HS-5 (cell line): ENCODE results near the gene NPTXR.

Experiments used
- DNase-seq: peaks from one replicate; pipeline ENCODE4 v3.0.0-alpha.2; 2012; ENCODE audit warnings: low read depth

NPTXR gene

DNA sequence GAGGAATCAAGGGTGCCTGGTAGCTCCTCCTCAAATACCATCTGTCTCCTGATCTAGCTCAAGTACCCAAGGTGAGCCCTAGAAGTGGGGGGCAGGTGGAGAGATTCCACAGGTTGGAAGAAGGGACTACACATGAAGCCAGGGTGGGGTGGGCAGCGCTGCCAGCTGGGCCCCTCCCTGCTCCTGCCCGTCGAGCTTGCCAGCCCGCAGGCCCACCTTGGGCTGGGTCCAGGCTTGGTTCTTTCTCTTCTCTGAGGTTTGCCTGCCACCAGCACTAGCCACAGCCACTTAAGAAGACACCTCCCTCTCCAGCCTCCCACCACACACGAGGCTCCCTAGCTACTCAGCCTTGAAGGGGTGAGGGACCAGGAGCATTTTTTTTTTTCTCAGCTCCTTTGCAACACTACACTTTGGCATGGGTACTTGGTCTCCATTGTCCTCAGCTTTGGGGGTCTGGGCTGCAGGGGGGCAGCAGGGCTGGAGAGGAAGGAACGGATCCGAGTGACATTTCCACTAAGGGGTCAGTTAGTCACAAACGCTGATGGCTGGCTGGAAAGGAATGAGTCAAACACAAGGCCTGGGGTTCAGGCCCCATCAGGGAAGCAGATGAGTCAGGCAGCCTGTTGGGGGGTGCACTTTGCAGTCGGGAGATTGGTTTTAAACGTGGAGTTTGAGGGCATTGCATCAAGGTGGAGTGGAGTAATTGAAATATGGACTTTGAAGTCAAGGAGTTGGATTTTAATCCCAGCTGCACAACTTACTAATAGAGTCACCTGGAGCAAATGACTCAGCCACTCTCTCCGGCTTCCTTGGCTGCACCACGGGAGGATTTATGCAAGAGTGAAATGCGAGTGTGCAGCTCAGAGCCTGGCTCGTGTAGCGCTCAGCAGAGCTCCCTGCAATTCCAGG, 7.4 kb upstream of the NPTXR start:
- DNase-seq, result peak; percentile 71

DNA sequence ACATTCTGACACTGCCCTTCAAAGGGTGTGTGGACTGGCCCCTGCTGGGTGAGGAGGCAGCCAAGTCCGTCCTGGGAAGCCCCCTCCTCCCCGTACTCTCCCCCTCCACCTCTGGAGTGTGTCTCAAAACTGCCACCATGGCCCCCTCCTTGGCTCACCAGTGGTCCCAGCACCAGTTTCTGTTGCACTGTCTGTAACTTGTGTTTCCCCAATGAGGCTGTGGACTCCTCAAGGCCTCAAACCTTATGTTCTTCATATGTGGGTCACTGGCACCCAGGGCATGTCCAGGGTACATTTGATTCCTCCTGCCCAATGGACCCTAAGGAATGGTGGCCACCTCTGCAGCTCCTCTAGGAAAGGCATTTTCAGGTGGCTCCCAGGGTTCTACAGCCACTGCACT, 6.6 kb upstream of the NPTXR start:
- DNase-seq, result no peak

DNA sequence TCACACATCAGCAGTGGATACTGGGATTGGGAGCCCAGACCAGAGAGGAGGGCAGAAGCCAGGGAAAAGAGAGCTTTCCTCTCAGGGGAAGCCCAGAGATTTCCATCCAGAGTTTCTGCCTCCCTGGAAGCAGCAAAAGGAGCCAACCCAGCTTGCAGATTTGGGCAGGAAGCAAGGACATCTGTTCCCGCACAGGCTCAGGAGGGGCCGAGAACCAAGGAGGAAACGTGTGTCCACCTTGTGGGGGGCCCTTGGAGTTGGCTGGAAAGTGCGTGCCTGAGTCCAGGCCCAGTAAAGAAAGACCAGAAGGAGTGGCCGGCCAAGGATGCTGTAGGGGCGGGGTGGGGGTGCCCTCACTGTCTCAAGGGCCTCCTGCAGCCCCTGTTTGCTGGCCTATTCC, 6.0 kb upstream of the NPTXR start:
- no peak for DNase-seq

DNA sequence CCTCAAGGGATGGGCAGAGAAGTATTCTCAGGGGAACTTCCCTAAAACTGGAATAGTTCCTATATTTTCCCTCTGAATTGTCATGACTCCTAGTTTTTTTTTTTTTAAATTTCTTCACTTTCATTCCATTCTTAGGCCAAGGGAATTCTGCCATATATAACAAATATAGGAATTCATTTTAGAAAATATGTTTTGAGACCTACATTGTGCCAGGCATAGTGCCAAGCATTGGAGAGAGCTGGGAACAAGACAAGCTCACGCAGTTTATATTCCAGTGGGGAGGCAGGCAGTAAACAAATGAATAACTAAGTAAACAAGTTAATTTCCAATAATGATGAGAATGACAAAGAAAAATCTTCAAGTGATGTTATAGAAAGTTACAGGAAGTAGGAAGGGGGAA, 2.6 kb upstream of the NPTXR start:
- no peak for DNase-seq

DNA sequence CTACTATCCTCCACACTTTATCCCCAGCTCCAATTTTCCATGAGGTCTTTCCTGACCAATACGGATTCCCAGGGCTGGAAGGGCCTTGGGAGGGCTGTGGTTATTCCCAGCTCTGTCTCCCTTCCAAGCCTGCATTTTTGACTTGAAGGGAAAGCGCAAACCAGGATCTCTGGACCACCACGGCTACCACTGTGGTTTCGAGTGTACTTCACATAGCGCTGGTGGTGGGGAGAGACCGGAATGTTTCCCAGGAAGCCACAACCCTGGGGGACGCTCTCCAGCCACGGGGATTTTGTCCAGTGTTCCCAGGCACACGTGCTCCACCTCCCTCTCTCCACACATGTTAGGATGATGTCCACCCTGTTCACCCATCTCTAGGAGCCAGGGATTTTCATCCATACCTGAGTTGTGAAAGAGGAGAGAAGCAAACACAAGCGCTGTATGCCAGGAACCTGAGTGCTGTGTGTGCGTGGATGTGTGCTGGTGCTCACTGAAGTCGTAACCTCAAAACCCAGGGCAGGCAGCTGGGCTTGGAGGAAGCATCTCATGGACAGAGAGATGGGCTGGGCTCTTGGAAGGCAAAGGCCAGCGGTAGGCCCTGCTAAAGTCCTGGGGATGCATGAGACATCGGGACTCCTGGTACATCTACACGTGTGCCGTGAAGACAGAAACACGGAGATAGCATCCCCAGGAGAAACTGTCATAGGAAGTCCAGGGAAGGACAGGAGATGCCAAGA, 1.3 kb upstream of the NPTXR start:
- DNase-seq, result no peak

DNA sequence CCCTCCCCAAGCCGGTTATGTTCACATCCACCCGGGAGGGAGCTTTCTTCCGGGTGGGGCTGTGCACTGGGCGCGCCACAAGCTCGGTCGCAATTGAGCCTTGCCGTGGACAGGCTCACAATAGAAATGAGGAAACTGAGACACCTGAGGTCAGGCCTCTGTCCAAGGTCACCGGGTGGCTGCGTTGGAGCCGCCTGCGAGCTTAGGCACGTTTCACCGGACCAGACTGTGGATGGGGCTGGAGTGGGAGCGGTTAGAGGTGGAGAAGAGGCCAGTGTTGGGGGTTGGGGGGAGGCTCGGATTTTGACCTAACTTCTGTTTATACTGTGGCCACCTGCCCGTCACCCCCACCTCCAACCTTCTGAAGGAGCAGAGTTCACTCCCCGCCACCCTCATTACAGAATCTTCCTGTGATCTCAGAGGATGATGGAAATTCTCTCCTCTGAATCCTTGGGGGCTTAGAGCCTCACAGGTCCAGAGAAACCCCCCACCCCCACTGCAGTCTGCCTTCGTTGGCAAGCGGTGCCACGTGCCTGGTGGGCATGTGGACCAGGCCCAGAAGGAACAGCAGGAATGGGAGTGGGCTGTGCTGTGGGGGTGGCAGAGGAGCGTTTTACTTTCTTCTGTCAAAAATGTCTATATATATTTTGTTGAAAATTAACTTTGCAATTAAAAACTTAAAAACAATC, 631 bp upstream of the NPTXR start:
- no peak for DNase-seq

DNA sequence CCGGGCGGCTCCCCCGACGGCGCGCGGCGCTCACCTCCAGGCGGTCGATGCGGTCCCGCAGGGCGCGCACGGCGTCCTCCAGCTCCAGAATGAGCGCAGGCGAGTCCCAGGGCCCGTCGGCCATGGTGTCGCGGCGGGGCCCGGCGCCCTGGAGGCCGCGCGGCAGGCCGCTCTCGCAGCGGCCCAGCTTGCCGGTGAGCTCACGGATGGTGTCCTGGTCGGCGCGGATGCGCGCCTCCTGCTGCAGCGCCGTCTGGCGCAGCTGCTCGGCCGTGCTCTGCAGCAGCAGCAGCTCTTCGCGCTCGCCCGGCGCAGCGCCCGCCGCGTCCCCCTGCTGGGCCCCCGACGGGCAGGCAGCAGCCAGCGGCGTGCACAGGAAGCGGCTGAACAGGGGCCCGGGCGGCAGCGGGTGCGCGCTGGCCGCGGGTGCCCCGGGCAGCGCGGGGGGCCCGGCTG, 599 bp downstream of the NPTXR start:
- DNase-seq, result peak; percentile 33

DNA sequence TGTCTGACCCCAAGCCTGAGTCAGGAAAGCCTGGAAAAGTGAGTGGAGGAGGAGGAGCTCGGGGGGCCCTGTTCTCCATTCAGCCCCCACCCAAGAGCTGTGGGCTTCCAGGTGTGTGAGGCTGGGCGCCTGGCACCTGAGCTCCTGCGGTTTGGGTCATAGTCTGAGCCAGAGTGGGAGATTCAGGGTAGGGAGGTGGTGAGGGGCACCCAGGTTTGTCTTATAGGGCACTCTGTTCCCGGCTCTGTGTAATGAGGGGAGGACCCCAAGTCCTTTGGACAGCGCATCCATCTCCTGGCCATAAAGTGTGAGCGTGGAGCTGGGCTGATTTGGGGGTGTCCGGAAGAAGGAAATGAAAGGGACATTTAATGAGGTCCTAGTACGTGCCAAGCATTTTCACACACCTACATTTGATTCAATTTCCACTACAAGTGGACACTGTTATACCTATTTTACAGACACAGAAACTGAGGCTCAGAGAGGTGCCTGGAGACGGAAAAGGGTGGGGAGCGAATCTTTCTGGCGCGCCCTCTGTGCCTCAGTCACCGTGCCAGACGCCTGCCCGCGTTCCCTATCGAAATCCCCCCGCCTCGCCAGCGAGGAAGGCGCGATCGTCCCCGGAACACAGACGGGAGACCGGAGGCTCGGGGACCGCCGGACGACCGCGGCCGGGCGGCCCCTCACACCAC, 1.2 kb downstream of the NPTXR start:
- no peak for DNase-seq

DNA sequence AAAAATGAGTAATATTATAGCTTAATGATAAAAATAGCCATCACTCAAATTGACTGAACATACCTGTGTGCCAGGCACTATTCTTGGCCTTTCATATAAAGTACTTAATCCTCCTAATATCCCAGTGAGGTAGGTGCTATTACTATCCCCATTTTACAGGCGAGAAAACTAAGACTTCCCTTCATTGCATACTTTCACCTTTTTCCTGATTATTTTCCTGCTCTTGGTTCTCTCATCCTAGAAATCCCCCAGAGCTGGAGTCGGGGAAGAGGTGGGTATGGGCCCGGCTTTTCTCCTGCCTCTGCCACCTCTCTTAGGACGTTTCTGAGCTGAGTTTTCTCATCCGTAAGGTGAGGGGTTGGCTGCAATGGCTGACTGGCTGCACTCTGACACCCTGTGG, 2.2 kb downstream of the NPTXR start:
- DNase-seq, result no peak

DNA sequence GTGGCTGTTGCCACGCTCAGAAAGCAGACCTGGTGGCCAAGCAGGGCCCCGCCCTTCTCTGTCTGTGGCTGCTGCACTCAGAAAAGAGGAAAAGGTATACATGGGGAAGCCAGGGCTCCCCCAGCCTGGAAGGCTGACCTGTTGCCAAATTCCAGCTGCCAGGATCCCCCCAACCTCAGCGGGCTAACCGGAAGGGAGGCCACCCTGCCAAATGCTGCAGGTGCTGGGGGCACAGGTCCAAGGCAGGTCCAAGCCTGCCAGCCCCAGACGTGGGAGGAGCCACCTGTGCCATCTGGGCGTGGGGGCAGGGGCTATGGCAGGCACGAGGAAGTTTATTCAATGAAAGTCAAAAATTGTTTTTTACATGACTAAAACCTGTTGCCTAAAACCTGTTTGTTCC, 2.6 kb downstream of the NPTXR start:
- no peak for DNase-seq

DNA sequence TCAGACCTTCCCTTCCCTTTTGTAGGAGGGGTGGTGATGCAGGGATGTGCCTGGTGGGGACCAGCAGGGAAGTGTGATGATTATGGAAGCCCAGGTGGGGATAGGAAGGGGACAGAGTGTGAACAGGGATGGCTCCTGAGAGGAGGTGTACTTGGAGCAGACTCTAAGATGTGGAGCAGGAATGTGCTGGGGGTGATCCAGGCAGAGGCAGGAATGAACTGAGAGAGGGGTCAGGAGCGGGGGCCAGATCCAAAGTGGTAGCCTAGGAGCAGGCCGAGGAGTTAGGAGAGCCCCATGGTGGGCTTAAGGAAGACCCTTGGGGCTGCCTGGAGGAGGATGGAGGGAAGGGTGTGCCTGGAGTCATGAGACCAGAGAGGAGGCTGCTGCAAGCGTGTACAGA, 3.7 kb downstream of the NPTXR start:
- DNase-seq, result no peak

DNA sequence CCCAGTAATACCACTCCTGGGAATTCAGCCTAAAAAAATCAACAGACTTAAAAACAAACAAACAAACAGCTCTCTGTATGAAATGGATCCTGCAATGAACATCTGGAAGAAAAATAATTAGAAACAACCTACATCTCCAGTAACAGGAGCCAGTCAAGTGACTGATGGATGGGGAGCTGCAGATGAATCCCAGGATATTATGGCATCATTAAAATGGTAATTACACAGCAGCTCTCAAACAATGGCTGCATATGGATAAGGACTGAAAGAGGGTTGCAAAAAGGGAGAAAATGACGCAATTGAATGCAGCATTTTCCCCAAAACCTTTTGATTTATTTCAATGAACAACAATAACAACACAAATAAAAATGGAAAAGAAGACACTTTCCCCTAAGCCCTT, 4.1 kb downstream of the NPTXR start:
- no peak for DNase-seq

DNA sequence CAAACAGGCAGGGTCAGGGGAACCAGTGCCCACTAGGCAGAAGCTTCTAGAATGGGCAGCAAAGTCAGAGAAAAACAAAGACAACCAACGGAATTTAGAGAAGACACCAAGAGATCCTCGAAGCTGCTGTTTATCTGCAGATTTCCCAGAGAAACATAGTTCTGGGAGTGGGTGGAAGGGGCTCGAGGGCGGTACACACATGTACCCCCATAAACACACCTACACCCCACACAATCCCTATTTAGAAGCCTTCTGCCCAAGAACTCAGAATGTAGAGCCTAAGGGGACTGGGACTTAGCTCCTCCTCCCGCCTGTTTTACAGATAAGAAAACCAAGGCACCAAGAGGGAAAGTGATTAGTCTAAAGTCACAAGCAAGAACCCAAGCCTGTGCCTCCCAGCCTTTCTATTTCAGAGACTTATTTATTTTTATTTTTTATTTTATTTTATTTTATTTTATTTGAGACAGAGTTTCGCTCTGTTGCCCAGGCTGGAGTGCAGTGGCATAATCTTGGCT, 6.4 kb downstream of the NPTXR start:
- DNase-seq, result no peak

DNA sequence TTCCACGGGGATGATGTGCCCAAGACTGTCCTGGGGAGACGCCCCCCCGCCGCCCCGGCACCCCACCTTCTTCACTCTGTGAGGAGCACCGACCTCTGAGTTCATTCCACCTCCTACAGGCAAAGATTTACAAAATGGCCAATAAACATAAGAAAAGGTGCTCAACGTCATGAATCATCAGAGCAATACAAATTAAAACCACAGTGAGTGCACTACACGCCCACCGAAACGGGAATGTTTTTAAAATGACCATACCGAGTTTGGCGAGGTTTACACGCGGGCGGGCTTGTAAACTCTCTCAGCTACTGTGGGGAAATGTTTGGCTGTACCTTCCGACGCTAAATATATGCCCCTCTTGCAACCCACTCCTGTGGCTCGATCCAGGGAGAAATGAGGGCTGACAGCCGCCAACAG, 7.9 kb downstream of the NPTXR start:
- peak; percentile 3 for DNase-seq

DNA sequence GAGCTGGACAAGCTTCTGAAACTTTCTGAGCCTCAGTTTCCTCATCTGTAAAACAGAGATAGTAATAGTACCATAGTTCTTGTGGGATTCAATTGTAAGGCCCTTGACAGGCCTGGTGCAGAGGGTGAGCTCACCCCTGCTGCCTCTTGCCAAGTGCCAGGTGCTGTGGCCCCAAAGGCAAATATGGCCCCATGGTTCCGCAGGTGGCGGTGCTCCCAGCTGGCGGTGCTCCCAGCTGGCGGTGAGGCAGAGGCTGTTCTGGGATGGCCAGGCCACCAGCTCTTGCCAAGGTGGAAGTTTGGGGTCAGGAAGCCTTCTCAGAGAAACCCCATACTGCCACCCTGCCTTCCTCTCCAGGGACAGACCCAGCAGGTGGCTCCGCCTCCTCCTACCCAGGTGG, 8.8 kb downstream of the NPTXR start:
- DNase-seq, result no peak

DNA sequence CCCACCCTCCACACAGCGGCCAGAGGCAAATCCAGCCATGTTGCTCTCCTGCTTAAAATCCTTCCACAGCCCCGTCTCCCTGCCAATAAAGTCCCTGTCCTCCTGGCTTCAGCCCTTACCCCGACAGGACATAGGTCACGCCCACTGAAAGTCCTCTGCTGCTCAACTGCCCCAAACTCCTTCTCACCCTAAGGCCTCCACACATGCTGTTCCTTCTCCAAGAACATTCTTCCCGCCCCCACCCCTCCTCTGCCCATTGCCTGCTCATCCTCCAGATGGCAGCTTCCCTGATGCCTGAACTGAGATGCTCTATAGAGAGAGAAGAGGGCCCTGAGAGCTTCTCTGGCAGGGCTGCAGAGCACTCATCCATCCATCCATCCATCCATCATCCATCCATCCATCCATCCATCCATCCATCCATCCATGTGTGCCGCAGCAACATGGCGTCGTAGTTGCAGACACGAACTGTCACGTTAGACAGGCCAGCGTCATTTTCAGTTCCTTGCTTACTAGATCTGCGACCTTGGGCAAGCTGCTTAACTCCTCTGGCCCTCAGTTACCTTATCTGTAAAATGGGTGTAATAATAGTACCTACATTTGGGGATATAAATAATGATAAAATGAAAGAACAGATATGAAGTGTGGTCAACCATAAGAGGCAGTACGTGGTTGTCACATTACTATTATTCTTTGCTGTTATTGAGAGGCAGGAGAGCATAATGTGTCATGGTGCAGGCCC, 9.4 kb downstream of the NPTXR start:
- no peak for DNase-seq

DNA sequence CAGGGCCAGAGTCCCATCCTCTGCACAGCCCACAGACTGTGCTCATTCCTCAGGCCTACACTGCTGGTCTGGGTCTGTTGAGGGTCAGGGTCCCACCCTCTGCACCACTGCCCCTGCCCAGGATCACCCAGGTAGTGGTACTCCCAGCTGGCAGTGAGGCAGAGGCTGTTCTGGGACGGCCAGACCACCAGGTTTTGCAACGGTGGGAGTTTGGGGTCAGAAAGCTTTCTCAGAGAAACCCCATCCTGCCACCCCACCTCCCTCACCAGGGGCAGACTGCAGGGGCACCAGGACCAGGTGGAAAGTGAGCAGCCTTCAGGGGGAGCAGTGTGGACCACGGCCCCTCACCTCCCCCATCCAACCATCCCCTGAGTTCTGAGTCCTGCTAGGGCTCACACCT, 10.8 kb downstream of the NPTXR start:
- no peak for DNase-seq

DNA sequence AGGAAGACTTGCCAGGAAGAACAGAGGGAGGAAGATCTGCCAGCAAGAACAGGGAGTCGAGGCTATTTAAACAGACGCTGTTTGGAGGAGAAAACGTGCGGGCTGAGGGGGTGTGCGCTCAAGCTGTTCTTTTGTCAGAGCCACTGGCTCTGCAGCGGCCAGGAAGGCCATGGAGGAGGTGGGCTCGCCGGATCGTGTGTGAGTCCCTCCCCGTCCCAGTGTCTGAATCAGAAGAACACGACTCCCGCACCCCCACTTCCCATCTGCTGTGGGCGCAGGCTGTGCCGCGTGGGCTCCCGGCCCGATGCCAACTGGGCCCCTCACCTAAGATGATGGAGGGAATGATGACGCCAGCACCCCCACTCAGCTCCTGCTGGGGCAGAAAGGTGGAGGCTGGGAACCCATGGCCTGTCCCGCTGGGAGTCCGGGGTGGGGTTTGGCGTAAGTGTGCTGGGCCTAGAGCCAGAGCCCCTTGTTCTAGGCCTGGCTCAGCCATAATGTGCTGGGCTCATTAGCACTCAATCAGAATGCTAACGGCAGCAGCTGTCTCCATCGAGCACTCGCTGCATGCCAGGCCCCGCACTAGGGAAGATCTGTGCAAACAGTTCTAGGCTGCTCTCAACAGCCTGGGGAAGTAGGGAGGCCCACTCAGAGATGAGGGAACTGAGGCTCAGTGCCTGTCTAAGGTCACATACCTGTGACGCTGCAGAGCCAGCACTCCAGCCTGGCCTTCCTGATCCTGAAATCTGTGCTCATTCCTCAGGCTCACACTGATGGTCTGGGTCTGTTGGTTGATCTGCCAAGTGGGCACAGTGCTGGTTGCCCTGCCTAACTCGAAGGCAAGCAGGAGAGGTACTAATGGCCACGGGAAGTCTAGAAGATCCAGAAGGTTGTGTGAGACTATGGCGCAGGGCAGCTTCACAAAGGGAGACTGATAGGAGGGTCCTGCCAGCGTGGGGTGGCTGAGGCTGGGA, 11.5 kb downstream of the NPTXR start:
- DNase-seq, result no peak

DNA sequence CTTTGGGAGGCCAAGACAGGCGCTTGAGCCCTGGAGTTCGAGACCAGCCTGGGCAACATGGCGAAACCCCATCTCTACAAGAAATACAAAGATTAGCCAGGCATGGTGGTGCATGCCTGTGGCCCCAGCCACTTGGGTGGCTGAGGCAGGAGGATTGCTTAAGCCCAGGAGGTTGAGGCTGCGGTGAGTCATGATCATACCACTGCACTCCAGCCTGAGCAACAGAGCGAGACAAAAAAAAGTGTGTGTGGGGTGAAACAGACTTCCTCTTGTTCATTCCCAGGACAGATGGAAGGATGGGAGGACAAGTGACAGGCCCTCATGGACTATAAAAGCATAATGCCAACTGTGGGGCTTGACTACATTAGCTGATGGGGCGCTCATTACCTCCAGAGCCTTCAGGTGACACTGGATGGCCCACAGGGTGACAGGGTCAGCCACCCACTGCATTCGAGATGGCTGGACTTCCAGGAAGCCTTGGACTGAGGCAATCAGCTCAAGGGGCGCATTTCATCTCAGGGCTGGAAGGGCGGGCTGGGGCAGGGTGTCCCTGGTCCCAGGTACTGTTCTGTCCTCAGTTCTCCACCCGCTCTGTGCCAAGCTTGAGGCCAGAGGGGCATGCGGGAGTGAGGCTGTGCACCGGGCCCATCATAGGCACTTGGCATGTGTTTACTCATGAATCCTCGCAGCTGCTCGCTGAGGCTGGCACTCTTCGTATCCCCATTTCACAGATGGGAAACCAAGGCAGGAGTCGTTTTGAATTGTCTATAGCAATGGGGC, 12.5 kb downstream of the NPTXR start:
- peak; percentile 14 for DNase-seq

DNA sequence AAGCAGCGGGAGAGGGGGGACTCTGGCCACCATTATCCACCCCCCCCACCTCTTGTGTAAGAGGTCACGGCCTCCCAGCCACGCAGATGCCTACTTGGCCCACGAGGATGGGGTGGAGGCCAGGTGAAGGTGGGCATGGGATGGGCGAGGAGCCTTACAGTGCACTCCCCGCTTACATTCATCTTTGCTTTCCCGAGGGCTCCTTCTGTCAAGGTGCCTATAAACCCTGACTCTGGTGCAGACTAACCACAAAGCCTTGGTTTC, 13.1 kb downstream of the NPTXR start:
- DNase-seq, result no peak
